H7 (cell line): ENCODE results near the gene NEDD4L. TPM values are rescaled to one million over a fixed set of nuclear protein-coding genes. Genes with fewer than 3 reads are reported as not detected.

Source experiments
- DNase-seq: peaks from one replicate; pipeline ENCODE4 v3.0.0; 2012
- H3K27me3 ChIP-seq: 2 replicates; pipeline ENCODE4 v1.6.0; 2011; ENCODE audit warnings: mild to moderate bottlenecking, low read length; ENCODE audit not compliant: control insufficient read depth, insufficient read depth
- H3K36me3 ChIP-seq: replicated peaks from 2 replicates; pipeline ENCODE4 v1.5.1; 2011; ENCODE audit warnings: low read length; ENCODE audit not compliant: control insufficient read depth, insufficient read depth
- H3K4me3 ChIP-seq: 2 replicates; pipeline ENCODE4 v1.5.1; 2011; ENCODE audit warnings: low read depth, mild to moderate bottlenecking, control low read depth, low read length, moderate library complexity; ENCODE audit not compliant: insufficient read depth
- total RNA-seq: library from RNA; depleted of rRNA; stranded (reverse); fragments of >200 nt; shearing (Covaris generic); gene quantifications from 2 replicates; pipeline ENCODE4 v1.2.3, GENCODE V29; 2014

NEDD4L gene
- total RNA-seq, 1 experiment from 2014 or later = 39.8 TPM

GRCh38 chr18:58087928-58088690 lies 44.1 kb downstream of the NEDD4L start:
- Histone ChIP-seq H3K36me3 (no peaks in the 10 kb centered on the region), H3K4me3 (no peak overlapping the region), H3K27me3 (no peaks in the 10 kb centered on the region)
- DNase-seq = no peak

- Histone ChIP-seq H3K27me3 (no peaks in the 10 kb centered on the region), H3K4me3 (no peak overlapping the region), H3K36me3 (no peaks in the 10 kb centered on the region)
- no peak for DNase-seq
These were observed 44.7 kb downstream of the NEDD4L start for GRCh38 chr18:58088691-58089065.

- no peak overlapping the region for H3K4me3 ChIP-seq
- no peaks in the 10 kb centered on the region for H3K27me3 ChIP-seq
These were observed 47.1 kb downstream of the NEDD4L start for GRCh38 chr18:58091099-58091611.

GRCh38 chr18:58093311-58093803 lies 49.3 kb downstream of the NEDD4L start:
- Histone ChIP-seq H3K36me3 (no peaks in the 10 kb centered on the region), H3K4me3 (no peak overlapping the region), H3K27me3 (no peaks in the 10 kb centered on the region)
- DNase-seq = no peak

More at GRCh38 chr18:58091099-58091611, 47.1 kb downstream of the NEDD4L start:
- H3K36me3 ChIP-seq = no peaks in the 10 kb centered on the region
- no peak for DNase-seq

- Histone ChIP-seq H3K27me3 (no peaks in the 10 kb centered on the region), H3K4me3 (no peak overlapping the region), H3K36me3 (no peaks in the 10 kb centered on the region)
- no peak for DNase-seq
These were observed 51.2 kb downstream of the NEDD4L start for GRCh38 chr18:58095222-58095621.

GRCh38 chr18:58095655-58096054 lies 51.6 kb downstream of the NEDD4L start:
- DNase-seq = no peak
- Histone ChIP-seq H3K4me3 (no peak overlapping the region), H3K36me3 (no peaks in the 10 kb centered on the region), H3K27me3 (no peaks in the 10 kb centered on the region)

- Histone ChIP-seq H3K4me3 (no peak overlapping the region), H3K27me3 (no peaks in the 10 kb centered on the region)
These were observed 52.6 kb downstream of the NEDD4L start for GRCh38 chr18:58096658-58097057.

GRCh38 chr18:58097121-58097906 lies 53.3 kb downstream of the NEDD4L start:
- Histone ChIP-seq H3K36me3 (no peaks in the 10 kb centered on the region), H3K27me3 (no peaks in the 10 kb centered on the region), H3K4me3 (no peak overlapping the region)
- no peak for DNase-seq

More at GRCh38 chr18:58096658-58097057, 52.6 kb downstream of the NEDD4L start:
- DNase-seq = no peak
- no peaks in the 10 kb centered on the region for H3K36me3 ChIP-seq

- Histone ChIP-seq H3K4me3 (no peak overlapping the region), H3K27me3 (no peaks in the 10 kb centered on the region), H3K36me3 (no peaks in the 10 kb centered on the region)
- no peak for DNase-seq
These were observed 53.8 kb downstream of the NEDD4L start for GRCh38 chr18:58097907-58098166.

GRCh38 chr18:58098706-58099105 lies 54.7 kb downstream of the NEDD4L start:
- no peak for DNase-seq

GRCh38 chr18:58100154-58100553 lies 56.1 kb downstream of the NEDD4L start:
- Histone ChIP-seq H3K27me3 (no peaks in the 10 kb centered on the region), H3K4me3 (no peak overlapping the region), H3K36me3 (no peaks in the 10 kb centered on the region)
- no peak for DNase-seq

More at GRCh38 chr18:58098706-58099105, 54.7 kb downstream of the NEDD4L start:
- no peaks in the 10 kb centered on the region for H3K36me3 ChIP-seq
- H3K27me3 ChIP-seq = no peaks in the 10 kb centered on the region
- no peak overlapping the region for H3K4me3 ChIP-seq

GRCh38 chr18:58101291-58101794 lies 57.3 kb downstream of the NEDD4L start:
- Histone ChIP-seq H3K36me3 (no peaks in the 10 kb centered on the region), H3K27me3 (no peaks in the 10 kb centered on the region), H3K4me3 (no peak overlapping the region)
- no peak for DNase-seq

GRCh38 chr18:58102018-58102417 lies 58.0 kb downstream of the NEDD4L start:
- H3K4me3 ChIP-seq = no peak overlapping the region
- no peak for DNase-seq
- no peaks in the 10 kb centered on the region for H3K27me3 ChIP-seq
- no peaks in the 10 kb centered on the region for H3K36me3 ChIP-seq

GRCh38 chr18:58102875-58103274 lies 58.8 kb downstream of the NEDD4L start:
- H3K27me3 ChIP-seq = no peaks in the 10 kb centered on the region
- H3K4me3 ChIP-seq = no peak overlapping the region
- H3K36me3 ChIP-seq = no peaks in the 10 kb centered on the region
- DNase-seq = no peak
